SH-SY5Y (cell line): Measurements from ENCODE around the gene SRP9.

Experiments
- GATA2 ChIP-seq: IDR thresholded peaks from 2 replicates; pipeline ENCODE4 v1.6.1; 2011; ENCODE audit warnings: mild to moderate bottlenecking, low read depth, low read length
- GATA3 ChIP-seq: IDR thresholded peaks from 2 replicates; pipeline ENCODE4 v1.6.1; 2011; ENCODE audit warnings: low read depth, mild to moderate bottlenecking, low read length, moderate library complexity

SRP9 gene

GRCh38 chr1:225794954-225795353 lies 17.3 kb downstream of the SRP9 start:
- TF ChIP-seq GATA3 (no peak), GATA2 (no peak)

DNA sequence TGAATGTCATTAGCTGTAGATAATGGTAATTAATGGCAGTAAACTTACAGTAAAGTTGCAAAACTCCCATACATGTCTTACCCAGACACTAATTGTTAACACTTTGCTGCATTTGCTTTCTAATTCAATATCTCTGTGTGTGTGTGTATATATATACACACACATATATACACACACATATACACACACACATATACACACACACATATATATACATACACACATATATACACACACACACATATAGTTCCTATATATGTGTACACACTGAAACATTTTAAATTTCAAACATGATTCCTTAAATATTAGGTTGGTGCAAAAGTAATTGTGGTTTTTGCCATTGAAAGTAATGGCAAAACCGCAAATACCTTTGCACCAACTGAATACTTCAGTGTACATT lies 28.6 kb downstream of the SRP9 start:
- TF ChIP-seq GATA2 (no peak), GATA3 (no peak)

GRCh38 chr1:225808136-225808535 lies 30.5 kb downstream of the SRP9 start:
- no peak for TF ChIP-seq GATA3
- TF ChIP-seq GATA2, result no peak

DNA sequence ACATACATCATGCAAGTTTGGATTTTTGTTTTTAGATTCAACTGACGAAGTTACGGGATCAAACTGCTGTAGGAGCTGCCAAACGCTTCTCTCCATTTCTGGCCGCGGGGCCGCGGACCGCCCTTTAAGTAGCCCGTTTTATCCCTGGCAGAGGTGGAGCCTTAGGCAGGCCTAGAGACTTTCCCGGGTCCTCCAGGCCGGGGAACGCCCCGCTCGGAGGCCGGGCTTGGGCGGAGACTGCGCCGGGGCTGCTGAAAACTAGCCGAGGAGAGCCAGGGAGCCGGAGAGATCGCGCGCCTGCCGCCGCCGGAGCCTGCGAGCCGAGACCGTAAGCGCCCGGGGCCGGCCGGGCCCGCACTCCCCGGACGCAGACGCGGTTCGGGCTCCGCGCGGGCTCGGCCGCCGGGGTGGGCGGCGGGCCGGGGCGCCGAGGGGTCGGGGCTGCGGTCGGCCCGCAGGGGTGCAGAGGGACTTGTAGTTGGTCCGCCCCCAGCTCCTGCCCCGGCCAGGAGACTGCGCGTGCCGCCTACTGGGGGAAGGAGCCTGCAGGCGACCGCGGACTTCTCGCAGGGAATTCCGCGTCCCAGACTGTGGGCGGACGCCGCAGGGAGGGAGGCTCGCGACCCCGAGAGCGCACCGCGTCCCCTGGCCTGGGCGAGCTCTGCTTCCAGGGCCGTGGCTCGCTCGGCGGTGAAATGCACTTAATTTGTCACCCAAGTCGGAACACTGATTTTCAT lies 32.4 kb downstream of the SRP9 start, which contains the start of gene EPHX1:
Gene EPHX1, plus strand, starts transcription at position 283 of the 737 bp plus-strand sequence. CDS start 18,606 bp downstream, outside the sequence.
- TF ChIP-seq GATA2 (no peak), GATA3 (no peak)

GRCh38 chr1:225811622-225812487 lies 34.2 kb downstream of the SRP9 start:
- TF ChIP-seq GATA2 (no peak), GATA3 (no peak)

DNA sequence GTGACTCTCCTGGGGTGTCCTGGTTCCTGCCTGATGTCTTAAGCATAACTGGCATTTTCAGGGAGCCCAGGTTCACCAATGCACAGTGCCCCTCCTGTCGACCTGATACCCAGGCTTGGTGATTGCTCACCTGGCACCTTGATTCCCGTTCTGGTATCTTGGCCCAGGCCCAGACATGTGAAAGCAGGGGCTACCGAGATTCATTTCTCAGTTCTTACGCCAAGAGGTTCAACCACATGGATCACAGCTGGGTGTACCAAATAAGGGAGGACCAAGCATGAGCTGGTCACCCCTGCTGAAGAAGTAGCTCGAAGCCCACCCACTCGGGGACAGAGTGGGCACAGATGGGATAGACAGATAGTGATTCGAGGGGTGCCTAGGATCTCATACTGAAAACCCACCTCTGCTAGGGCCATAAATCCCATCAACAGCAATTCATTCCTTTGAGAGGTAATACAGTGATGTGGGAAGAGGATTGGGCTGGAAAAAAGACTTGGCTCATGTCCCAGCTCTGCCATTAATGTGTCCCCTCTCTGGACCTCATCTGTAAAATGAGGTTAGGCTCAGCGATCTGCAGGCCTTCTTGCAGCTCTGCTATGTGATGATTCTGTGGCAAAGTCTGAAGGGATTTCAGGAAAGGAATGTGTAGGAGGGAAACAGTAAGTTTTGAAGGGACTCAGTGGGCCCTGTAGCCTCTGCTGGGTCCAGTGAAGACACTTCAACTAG lies 35.0 kb downstream of the SRP9 start:
- no peak for TF ChIP-seq GATA3
- peak; percentile 24; the same call in 1 of the 2 replicates for TF ChIP-seq GATA2

DNA sequence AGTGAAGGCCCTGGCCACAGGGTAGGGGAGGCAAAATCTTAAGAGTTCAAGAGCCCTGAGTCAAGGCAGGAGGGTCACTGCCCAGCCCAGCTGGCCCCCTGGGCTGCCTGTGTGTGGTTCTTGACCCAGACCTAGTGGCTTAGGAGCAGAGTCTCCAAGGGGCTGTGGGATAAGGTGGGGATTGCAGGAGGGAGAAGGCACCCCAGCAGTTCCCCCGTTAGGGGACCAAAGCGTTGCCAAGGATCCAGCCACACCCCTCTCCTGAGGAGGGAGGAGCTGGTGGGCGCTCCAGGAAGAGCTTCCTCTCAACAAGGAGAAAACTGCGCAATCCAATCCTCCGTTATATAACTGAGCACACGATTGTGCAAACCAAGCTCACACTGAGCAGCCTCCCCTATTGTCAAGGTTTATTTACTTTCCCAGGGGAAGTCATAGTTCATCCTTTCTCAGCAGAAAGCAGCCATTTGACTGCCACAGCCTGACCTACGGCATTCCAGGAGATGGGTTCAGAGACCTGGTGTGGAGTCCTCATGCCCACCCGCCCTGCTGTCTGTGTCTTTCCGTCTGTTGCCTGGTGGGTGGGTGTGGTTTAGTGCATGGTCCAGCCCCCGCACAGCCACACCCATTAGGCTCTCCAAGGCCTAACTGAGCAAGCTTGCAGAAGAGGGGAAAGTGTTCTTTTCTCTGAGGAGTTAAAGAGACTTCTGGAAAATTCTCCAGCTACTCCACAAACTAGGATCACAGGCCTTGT lies 35.8 kb downstream of the SRP9 start:
- TF ChIP-seq GATA3 (no peak), GATA2 (no peak)

DNA sequence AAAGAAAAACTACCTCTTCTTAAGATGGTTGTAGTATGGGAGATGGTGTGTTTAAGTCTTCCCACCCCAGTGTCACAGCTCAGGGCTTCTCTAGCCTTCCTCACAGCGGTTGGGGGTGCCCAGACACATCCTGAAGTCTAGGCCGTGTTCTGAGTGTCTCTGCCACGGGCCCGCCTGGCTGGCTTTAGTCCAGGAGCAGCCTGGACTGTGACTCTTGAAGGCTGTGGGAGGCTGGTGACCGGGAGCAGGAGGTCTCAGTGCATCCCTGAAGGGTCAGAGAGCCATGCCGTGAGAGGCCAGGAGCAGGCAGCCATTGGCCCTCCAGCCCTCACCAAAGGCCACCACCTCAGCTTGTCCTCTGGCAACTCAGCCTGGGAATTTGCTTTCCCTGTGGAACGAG lies 36.8 kb downstream of the SRP9 start:
- TF ChIP-seq GATA3 (no peak), GATA2 (no peak)

GRCh38 chr1:225815526-225816178 lies 38.0 kb downstream of the SRP9 start:
- TF ChIP-seq GATA2, result no peak
- no peak for TF ChIP-seq GATA3

GRCh38 chr1:225816643-225817538 lies 39.3 kb downstream of the SRP9 start:
- TF ChIP-seq GATA2 (no peak), GATA3 (no peak)

DNA sequence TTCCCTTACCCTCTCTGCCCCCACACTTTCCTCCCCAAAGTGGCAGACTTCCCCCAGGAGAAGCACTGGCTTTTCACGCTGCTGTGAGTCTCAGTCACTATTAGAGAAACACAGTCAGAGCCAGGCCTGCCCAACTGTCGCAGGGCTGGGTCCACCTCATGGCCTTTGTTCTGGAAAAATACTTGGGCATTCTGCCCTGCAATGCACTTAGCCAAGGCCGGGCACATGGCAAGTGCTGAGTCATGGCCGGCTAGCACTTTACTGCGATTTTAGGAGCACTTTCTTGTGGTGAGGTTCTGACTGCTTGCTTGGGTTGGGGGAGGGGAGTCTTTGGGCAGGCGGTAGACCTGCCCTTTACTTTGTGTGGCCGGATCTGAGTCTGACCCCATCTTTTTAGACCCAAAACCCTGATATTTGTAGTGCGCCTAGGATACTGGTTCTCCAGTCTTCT lies 40.0 kb downstream of the SRP9 start:
- no peak for TF ChIP-seq GATA2
- TF ChIP-seq GATA3, result no peak

- TF ChIP-seq GATA2, result no peak
These were observed 40.6 kb downstream of the SRP9 start for GRCh38 chr1:225818229-225818628.

DNA sequence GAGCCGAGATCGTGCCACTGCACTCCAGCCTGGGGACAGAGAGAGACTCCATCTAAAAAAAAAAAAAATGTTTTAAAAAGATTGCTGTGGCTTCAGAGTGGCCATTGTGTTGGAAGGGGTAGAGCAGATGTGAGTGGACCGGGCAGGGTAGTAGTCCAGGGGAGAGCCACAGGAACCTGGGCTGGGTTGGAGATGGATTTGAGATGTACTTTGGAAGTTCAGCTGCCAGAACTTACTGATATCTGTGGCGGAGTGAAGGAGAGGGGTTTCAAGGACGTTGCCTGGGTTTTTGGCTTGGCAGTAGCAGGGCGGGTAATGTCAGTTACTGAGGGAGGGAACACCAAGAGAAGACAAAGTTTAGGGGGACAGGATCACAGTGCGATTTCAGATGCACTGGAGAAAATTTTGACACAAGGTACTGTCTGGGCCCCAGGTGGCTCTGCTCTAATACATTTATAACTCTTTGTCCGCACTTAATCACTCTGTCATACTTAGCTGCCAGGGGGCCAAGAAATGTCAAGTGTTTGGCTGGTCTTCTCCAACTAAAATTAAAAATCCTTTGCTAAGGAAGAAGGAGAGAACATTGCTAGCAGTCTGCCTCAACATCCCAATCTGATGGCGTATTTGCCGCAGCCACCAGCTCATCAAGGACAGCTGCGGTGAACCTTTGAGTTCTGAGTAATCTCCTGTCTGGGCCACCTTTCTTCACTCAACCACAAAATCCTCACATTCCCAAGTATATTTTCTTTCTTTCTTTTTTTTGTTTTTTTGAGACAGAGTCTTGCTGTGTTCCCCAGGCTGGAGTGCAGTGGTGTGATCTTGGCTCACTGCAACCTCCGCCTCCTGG lies 41.9 kb downstream of the SRP9 start:
- TF ChIP-seq GATA2 (no peak), GATA3 (no peak)
